DMS114 treated with DMSO at 0.1 percent for 48 hours (cell line): ENCODE results near the gene SASH1.

Source experiments
- DNase-seq: peaks from one replicate; lab custom pipeline; 2025; ENCODE audit not compliant: unreplicated experiment; lab: John Stamatoyannopoulos, UW

SASH1 gene

DNA sequence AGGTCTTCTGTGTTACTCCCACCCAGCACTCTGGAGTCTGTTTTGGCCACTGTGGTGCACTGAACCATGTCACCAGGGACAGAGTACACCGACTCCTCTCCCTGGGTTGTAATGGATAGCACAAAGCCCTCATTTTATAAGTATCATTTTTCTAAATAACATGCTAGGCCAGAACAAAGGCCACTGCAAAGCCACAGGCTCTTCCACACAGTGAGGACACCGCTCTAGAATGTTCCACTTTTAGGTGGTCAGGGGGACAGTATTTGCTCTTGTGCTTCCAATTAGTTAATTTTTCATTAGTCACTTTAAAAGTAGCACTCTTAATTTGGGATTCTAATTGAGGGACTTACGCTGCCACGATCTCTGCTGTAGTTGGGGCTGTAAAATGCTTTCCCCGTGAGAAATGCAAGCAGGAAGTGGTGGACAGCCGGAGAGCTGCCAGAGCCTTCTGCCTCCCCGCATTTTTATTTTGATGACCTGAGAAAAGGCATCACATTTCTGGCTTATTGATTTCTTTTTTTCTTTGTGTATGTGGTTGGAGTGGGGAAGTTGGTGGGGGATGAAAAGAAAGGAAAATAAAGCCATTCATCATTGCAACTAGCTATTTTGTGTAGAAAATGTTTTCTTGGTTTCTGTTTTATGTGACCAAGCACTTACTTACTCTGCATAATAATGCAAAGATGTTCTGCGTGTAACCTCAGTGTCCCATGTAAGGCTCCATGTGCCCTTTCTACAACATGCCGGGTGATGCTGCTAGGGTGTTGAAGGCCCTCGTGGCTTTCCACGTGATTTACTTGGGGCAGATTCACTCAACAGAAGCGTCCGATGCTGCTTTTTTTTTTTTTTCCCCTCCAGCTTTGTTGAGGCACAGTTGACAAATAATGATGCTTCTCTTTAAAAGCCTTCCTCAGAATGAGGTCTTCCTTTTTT lies 195.9 kb downstream of the SASH1 start:
- no peak for DNase-seq

DNA sequence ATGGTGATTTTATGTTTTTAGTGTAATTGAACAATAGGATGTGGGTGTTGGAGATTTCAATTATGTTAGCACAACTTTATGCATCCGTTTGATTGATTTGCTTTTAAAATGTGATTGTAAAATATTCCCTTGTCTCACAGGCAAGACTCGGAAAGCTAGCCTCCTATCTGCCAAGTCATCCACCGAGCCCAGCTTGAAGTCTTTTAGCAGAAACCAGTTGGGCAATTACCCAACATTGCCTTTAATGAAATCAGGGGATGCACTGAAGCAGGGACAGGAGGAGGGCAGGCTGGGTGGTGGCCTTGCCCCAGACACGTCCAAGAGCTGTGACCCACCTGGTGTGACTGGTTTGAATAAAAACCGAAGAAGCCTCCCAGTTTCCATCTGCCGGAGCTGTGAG lies 200.9 kb downstream of the SASH1 start:
- DNase-seq: no peak

DNA sequence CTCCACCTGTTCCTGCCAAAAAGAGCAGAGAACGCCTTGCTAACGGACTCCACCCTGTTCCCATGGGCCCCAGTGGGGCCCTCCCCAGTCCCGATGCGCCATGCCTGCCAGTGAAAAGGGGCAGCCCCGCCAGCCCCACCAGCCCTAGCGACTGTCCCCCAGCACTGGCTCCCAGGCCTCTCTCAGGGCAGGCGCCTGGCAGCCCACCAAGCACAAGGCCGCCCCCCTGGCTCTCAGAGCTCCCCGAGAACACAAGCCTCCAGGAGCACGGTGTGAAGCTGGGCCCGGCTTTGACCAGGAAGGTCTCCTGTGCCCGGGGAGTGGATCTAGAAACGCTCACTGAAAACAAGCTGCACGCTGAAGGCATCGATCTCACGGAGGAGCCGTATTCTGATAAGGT lies 201.8 kb downstream of the SASH1 start:
- no peak for DNase-seq

DNA sequence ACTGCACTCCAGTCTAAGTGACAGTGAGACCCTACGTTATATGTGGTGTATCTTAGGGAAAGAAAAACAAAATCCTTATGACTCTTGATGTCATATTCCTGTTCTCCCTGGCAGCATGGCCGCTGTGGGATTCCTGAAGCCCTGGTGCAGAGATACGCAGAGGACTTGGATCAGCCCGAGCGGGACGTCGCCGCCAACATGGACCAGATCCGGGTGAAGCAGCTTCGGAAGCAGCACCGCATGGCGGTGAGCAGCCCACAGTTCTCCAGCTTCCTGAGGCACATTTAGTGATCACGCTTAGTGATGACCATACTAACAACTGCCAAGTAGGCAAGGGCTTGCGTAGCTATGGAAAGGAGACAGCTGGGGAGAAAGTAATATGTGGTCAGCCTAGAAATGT lies 203.3 kb downstream of the SASH1 start:
- DNase-seq: no peak

GRCh38 chr6:148547110-148547509 lies 204.5 kb downstream of the SASH1 start:
- DNase-seq: no peak

GRCh38 chr6:148548065-148548748 lies 205.6 kb downstream of the SASH1 start:
- no peak for DNase-seq

- no peak for DNase-seq
These were observed 206.1 kb downstream of the SASH1 start for GRCh38 chr6:148548749-148549140.

DNA sequence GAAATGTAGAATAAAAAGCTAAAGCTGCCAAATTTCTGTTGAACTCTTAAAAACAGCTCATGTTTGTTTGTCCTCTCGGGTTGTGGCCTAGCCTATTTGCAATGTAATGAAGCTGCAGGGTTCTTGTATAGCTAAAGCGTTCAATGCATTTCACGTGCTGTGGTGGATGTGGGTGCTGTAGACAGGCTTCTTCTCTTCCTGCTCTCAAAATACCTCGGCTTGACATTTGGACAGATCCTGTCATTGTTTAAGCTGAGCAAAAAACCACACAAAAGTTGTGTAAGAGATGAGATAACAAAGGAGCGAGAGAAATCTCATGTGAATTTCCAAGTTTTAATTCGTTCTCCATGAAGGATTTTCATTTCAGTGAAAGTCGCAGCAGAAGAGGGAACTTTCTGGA lies 207.9 kb downstream of the SASH1 start:
- DNase-seq: no peak

- DNase-seq: no peak
These were observed 208.6 kb downstream of the SASH1 start for GRCh38 chr6:148551226-148551625.

- DNase-seq: no peak
These were observed 213.8 kb downstream of the SASH1 start for GRCh38 chr6:148556410-148556809.

GRCh38 chr6:148557796-148558321 lies 215.2 kb downstream of the SASH1 start:
- no peak for DNase-seq

DNA sequence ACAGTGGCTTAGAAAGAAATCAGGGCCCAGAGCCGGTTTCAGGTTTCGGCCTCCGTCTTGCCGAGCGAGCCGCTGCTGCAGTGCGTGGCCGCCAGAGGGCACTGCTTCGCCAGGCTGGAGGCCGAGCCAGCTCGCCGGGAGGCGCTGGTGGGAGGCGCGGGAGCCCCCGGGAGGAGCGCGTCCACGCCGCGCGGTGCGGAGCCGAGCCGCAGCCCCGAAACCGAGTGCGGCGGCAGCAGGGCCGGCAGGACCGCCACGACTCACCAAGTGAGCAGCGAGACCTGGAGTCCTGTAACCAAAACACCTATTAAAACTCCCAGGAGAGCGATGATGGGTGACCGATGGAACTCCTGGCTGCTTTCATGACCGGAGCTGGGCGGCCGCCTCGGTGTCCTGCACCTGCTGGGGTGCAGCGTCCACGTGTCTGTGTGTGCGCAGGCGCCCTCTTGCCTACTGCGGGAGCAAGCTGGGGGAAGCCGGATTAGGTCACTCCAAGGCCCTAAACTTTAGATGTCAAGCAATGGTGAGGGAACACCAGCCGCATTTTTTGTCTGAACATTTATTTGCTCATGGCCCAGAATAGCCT lies 217.3 kb downstream of the SASH1 start:
- peak; percentile 21 for DNase-seq

GRCh38 chr6:148561629-148562028 lies 219.0 kb downstream of the SASH1 start:
- DNase-seq: no peak

DNA sequence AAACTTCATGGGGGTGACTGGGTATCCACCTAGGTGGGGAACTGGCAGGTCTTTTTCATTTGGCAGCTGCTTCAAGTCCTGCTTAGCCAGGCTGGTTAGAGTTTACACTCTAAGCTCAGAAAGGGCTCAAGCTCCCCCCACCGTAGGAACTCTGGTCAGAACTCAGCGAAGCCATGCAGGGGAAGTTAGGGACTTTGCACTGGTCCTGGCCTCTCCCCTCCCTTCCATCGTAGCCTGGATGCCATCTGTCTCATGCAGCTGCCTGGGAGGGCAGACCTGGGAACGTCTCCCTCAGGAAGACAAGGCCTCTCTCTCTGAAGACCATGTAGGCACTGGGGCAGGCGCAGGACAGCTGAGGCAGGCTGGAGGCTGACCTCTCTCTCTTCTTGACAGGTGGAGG lies 220.4 kb downstream of the SASH1 start:
- DNase-seq: no peak

DNA sequence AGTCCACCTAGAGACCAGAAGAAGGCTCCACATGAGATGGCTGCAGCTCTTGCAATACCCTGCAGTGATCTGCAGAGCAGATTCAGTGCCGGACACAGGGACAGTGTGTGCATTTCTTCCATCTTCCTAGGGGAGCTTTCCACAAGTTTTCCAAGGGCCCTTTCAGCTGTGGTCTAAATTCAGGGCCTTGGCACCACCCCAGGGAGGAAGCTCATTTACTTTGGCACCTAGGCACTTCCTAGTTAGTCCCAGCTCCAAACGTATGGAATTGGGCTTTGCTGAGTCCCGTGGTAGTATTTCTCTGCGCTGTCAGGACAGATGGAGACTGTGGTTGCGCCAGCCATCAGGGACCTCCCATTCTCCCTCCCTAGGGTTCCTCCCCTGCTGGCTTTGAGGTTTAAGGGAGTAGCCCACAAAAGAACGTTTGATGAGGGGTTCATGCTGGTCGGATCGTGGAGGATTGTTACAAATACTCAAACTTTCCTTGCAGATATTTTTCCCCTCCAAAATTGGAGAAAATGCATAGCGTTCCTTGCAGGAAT lies 221.9 kb downstream of the SASH1 start:
- DNase-seq: no peak

GRCh38 chr6:148565321-148565926 lies 222.8 kb downstream of the SASH1 start:
- DNase-seq: no peak

- DNase-seq: no peak
These were observed 223.5 kb downstream of the SASH1 start for GRCh38 chr6:148565930-148566663.

DNA sequence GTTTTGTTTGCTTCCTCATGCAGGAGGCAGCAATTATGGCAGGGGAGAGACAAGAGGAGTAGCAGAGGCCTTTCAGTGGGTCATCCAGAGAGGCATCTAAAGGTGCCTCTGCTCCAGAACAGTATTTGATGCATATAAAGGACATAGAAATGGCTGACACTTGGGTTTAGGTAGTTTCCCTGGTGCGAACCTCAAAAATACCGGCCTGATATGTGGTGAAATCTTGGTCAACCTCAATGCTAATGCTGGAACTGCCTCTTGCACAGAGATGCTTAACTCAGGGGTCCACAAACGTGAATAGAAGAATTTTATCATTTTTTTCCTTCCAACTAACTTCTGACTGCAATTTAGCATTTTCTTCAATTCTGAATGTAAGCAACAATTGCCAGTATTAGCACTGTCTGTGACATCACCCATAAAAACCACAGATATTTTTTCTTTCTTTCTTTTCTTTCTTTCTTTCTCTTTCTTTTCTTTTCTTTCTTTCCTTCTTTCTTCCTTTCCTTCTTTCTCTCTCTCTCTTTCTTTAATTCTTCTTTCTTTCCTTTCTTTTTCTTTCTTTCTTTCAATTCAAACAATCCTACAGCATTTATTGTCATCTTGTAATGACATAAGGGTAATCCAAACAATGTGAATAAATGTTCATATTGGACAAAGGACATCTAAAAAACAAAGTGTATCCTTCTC lies 224.2 kb downstream of the SASH1 start:
- no peak for DNase-seq

DNA sequence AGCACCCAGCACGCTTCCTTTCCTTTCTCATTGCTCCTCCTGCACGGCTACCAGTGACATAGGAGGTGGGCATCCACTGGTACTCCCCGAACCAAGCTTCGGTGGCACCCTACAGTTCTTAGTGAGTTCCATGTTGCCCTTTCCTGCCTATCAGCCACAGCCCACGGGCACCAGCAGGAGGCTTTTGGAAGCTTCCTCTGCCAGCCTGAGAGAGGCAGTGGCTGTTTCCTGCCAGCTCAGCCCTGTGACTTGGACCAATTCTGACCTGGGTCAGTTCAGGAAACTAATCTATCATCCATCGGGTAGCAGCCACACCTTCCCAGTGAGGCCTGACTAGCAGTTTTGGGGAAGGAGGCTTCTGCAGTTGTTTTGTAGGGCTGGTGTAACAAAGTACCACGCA lies 227.8 kb downstream of the SASH1 start:
- no peak for DNase-seq
